Activated CD4-positive, CD25-positive, alpha-beta regulatory T cell treated with anti-CD3 and anti-CD28 coated beads, Interleukin-2, amount 50 U/mL, for 72 hours (primary cell): Measurements from ENCODE around the gene ZCCHC4.
"Not testable (repeated sequence)": the region's sequence is repeated elsewhere in the genome, so short reads cannot be mapped to it uniquely, and the experiment has no call there.

ENCODE experiments used
- DNase-seq: peaks from one replicate; pipeline ENCODE4 v3.0.0; 2021

The ZCCHC4 gene

GRCh38 chr4:25328463-25328862 is 15.9 kb downstream of the ZCCHC4 start:
- DNase-seq = not testable (repeated sequence)

GRCh38 chr4:25330335-25330734 is 17.8 kb downstream of the ZCCHC4 start:
- no peak for DNase-seq

- no peak for DNase-seq
These were observed 18.6 kb downstream of the ZCCHC4 start for GRCh38 chr4:25330905-25331808.

- no peak for DNase-seq
These were observed 31.1 kb downstream of the ZCCHC4 start for GRCh38 chr4:25343671-25344070.

GRCh38 chr4:25345744-25346143 is 33.2 kb downstream of the ZCCHC4 start:
- no peak for DNase-seq

- DNase-seq = no peak
These were observed 34.3 kb downstream of the ZCCHC4 start for GRCh38 chr4:25346913-25347312.

- no peak for DNase-seq
These were observed 34.9 kb downstream of the ZCCHC4 start for GRCh38 chr4:25347473-25347872.

GRCh38 chr4:25347971-25348370 is 35.4 kb downstream of the ZCCHC4 start:
- no peak for DNase-seq

- no peak for DNase-seq
These were observed 38.0 kb downstream of the ZCCHC4 start for GRCh38 chr4:25350561-25350960.

GRCh38 chr4:25351777-25352416 is 39.3 kb downstream of the ZCCHC4 start:
- no peak for DNase-seq

- DNase-seq = no peak
These were observed 43.5 kb downstream of the ZCCHC4 start for GRCh38 chr4:25356068-25356467.

- DNase-seq = no peak
These were observed 46.1 kb downstream of the ZCCHC4 start for GRCh38 chr4:25358515-25359275.

GRCh38 chr4:25361253-25361652 is 48.7 kb downstream of the ZCCHC4 start:
- no peak for DNase-seq

- DNase-seq = no peak
These were observed 54.5 kb downstream of the ZCCHC4 start for GRCh38 chr4:25367004-25367621.

GRCh38 chr4:25367877-25368276 is 55.3 kb downstream of the ZCCHC4 start:
- DNase-seq = no peak

GRCh38 chr4:25368315-25368714 is 55.7 kb downstream of the ZCCHC4 start:
- DNase-seq = no peak

- DNase-seq = no peak
These were observed 57.7 kb downstream of the ZCCHC4 start for GRCh38 chr4:25370242-25370641.

- not testable (repeated sequence) for DNase-seq
These were observed 60.0 kb downstream of the ZCCHC4 start for GRCh38 chr4:25372549-25372948.

GRCh38 chr4:25376754-25377571 is 64.4 kb downstream of the ZCCHC4 start, which contains the start of gene ANAPC4:
TSS of gene ANAPC4 (plus strand) at chr4:25377263. CDS start at chr4:25377428, 165 bp downstream.
- peak; percentile 97 for DNase-seq

GRCh38 chr4:25377572-25378436 is 65.2 kb downstream of the ZCCHC4 start:
- no peak for DNase-seq

- no peak for DNase-seq
These were observed 65.8 kb downstream of the ZCCHC4 start for GRCh38 chr4:25378437-25378743.
